ENCODE data around the gene INSYN2B. TPM values are rescaled to one million over a fixed set of nuclear protein-coding genes. Genes with fewer than 3 reads are reported as not detected.

Gene INSYN2B
- total and polyA plus RNA-seq, 3 donors from 2014 or later, result 0.37 to 2.3 (median 1.0) TPM

DNA sequence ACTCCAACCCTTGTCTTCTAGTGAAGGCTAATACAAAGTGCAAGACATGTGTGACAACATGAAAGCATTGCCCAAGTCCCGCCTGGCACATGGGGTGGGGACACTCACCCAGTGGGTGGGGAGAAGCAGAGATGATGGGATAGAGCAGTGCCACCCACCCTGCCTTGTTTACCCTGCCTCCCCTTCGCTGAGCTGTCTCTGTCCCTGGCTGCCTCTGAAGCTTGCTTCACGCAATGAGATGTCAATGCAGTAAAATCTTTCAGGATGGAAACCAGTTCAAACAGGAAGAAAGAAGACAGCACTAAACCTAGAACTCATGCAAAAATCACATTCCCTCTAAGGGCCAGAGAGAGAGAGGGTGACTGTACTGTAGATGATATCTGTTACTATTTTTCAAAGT is 148.0 kb downstream of the INSYN2B start:
- intact Hi-C loops (cut with DNase I; ENCODE audit: low total_unique reads), result no loop called here
- Histone ChIP-seq H3K9me3 (no peaks in the 10 kb centered on the region), H3K27me3 (no peaks in the 10 kb centered on the region), H3K27ac (no peak overlapping the region), H3K36me3 (ENCODE audit: low read depth, missing control alignments) (no peaks in the 10 kb centered on the region), H3K4me1 (no peaks in the 10 kb centered on the region), H3K4me3 (no peak overlapping the region)
- TF ChIP-seq, protein P1, sequence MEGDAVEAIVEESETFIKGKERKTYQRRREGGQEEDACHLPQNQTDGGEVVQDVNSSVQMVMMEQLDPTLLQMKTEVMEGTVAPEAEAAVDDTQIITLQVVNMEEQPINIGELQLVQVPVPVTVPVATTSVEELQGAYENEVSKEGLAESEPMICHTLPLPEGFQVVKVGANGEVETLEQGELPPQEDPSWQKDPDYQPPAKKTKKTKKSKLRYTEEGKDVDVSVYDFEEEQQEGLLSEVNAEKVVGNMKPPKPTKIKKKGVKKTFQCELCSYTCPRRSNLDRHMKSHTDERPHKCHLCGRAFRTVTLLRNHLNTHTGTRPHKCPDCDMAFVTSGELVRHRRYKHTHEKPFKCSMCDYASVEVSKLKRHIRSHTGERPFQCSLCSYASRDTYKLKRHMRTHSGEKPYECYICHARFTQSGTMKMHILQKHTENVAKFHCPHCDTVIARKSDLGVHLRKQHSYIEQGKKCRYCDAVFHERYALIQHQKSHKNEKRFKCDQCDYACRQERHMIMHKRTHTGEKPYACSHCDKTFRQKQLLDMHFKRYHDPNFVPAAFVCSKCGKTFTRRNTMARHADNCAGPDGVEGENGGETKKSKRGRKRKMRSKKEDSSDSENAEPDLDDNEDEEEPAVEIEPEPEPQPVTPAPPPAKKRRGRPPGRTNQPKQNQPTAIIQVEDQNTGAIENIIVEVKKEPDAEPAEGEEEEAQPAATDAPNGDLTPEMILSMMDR (IDR thresholded peaks at IDR 0.05), result no peak
- TF ChIP-seq POLR2A (IDR thresholded peaks at IDR 0.05), result no peak
- no peak for DNase-seq
- WGBS, 2 donors, result 89 to 91% methylated on average over 3 of the region's 3 CpGs

DNA sequence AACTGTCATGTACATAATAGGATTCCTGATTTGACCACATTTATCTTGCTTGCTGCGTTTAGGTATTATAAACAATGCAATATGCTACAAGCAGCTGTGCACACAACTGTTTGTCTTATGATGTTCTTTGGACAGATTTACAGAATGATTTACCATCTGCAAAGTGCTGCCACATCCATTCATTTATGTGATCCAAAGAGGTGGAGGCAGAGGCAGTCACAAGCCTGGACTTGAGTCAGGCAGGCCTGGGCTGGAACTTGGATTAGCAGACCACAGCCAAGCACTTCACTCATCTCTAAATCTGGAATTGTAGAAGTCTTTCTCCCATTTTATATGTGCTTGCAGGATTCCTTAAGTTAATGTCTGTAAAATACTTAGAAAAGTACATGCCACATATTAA is 149.0 kb downstream of the INSYN2B start:
- 81 to 97% methylated on average over 1 of the region's 1 CpG for WGBS, 2 donors
- Histone ChIP-seq H3K9me3 (no peaks in the 10 kb centered on the region), H3K4me1 (no peaks in the 10 kb centered on the region), H3K27ac (no peak overlapping the region), H3K4me3 (no peak overlapping the region), H3K36me3 (ENCODE audit: low read depth, missing control alignments) (no peaks in the 10 kb centered on the region), H3K27me3 (no peaks in the 10 kb centered on the region)
- DNase-seq, result no peak
- TF ChIP-seq, protein P1 (IDR thresholded peaks at IDR 0.05), result no peak
- TF ChIP-seq POLR2A (IDR thresholded peaks at IDR 0.05), result no peak
- intact Hi-C loops (cut with DNase I; ENCODE audit: low total_unique reads), result no loop called here

DNA sequence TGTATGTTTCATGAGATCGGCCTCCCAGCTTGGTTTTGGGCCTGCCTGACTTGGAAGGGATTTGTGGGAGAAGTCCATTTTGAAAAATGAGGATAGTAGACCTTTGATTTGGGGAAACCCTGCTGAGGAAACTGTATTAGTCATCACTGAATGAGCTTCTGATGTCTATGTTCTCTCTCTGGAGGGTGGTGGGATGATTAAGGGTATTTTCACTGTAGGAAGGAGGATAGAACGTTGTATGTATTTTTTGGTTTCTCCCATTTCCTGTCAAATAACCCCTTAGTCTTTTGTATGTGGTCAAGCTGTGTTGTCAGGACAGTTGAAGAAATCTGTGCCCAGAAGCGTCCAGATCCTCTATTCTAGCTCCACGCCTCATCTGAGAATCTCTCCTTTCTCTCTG is 151.9 kb downstream of the INSYN2B start:
- Histone ChIP-seq H3K4me3 (no peak overlapping the region), H3K27ac (no peak overlapping the region), H3K27me3 (no peaks in the 10 kb centered on the region), H3K9me3 (no peaks in the 10 kb centered on the region), H3K36me3 (ENCODE audit: low read depth, missing control alignments) (no peaks in the 10 kb centered on the region), H3K4me1 (no peaks in the 10 kb centered on the region)
- intact Hi-C loops (cut with DNase I; ENCODE audit: low total_unique reads), result no loop called here
- TF ChIP-seq POLR2A (IDR thresholded peaks at IDR 0.05), result no peak
- TF ChIP-seq, protein P1 (IDR thresholded peaks at IDR 0.05), result no peak
- WGBS, 2 donors, result 85 to 94% methylated on average over 4 of the region's 4 CpGs
- DNase-seq, result no peak

DNA sequence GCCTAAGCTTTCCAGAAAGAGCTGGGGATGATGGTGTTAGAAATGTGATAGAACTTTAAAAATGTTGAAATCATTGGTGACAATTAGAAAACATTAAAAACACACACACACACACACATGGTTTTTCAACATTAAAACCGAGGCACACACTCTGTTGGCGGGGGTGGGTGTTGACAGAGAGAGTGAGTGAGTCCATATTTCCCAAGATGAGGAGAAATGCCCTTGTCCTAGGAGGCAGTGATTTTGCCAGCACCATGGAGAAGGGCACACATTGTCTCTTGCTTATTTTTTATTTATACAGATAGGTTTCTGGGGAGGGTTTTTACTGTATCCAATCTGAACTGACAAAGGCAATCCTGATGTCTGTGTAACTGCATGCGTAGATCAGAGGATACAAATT is 152.5 kb downstream of the INSYN2B start:
- Histone ChIP-seq H3K27ac (no peak overlapping the region), H3K27me3 (no peaks in the 10 kb centered on the region), H3K4me1 (no peaks in the 10 kb centered on the region), H3K9me3 (no peaks in the 10 kb centered on the region), H3K4me3 (no peak overlapping the region), H3K36me3 (ENCODE audit: low read depth, missing control alignments) (no peaks in the 10 kb centered on the region)
- WGBS, 2 donors, result 71 to 92% methylated on average over 3 of the region's 3 CpGs
- intact Hi-C loops (cut with DNase I; ENCODE audit: low total_unique reads), result no loop called here
- no peak for DNase-seq
- TF ChIP-seq, protein P1 (IDR thresholded peaks at IDR 0.05), result no peak
- no peak for TF ChIP-seq POLR2A (IDR thresholded peaks at IDR 0.05)

DNA sequence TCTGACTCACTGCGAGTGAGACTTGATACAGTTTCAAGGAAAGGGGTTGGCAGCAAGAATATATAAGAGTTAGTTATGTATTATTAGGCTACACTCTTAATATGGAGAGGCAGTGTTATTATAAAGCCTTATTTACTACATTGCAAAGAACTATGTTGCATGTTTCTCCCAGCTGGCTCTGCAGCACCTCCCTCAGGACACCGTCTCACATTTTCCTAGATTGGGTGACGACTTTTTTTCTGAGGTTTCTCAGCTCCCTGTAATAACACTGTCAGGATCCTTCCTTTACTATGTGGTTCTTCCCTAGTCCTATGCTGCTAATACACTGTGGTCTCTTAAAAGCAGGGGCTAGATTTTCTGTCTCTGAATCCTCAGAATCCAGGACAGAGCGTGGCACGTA is 153.7 kb downstream of the INSYN2B start:
- Histone ChIP-seq H3K9me3 (no peaks in the 10 kb centered on the region), H3K4me1 (no peaks in the 10 kb centered on the region), H3K4me3 (no peak overlapping the region), H3K27me3 (no peaks in the 10 kb centered on the region), H3K27ac (no peak overlapping the region), H3K36me3 (ENCODE audit: low read depth, missing control alignments) (no peaks in the 10 kb centered on the region)
- intact Hi-C loops (cut with DNase I; ENCODE audit: low total_unique reads), result no loop called here
- TF ChIP-seq, protein P1 (IDR thresholded peaks at IDR 0.05), result peak in 1 of 3 experiments; percentile 10
- no peak for TF ChIP-seq POLR2A (IDR thresholded peaks at IDR 0.05)
- 81 to 85% methylated on average over 5 of the region's 5 CpGs for WGBS, 2 donors
- no peak for DNase-seq
